Right lobe of liver (tissue), 6 donors: ENCODE measurements around the gene TRIO. TPM values are rescaled to one million over a fixed set of nuclear protein-coding genes. Genes with fewer than 3 reads are reported as not detected.
A peak's percentile ranks its signal among the peaks of the same experiment; 100 is the strongest.
"Not testable (repeated sequence)": the region's sequence is repeated elsewhere in the genome, so short reads cannot be mapped to it uniquely, and the experiment has no call there.

Source experiments
- ATAC-seq, 4 donors: fragments of 200-7000 bp; cut with Tn5 transposase; one replicate each; pipeline ENCODE4 v1.9.1; 2020; ENCODE audit warnings: mild to moderate bottlenecking in 4 of 4, moderate library complexity in 4 of 4
- DNase-seq, 3 donors: peaks; one replicate each; pipeline ENCODE4 v3.0.0-alpha.2; 2020
- H3K27ac ChIP-seq, 3 donors: fragments of 200-600 bp; one replicate each; pipeline ENCODE4 v1.8.0; 2022
- H3K27me3 ChIP-seq, 2 donors: fragments of 200-600 bp; one replicate each; pipeline ENCODE4 v1.8.0; 2022
- H3K36me3 ChIP-seq, 4 donors: fragments of 200-600 bp; sonication (generic) in 1 of 4; one replicate each; pipeline versions ENCODE4 v1.5.1 to v1.8.0; 2017 to 2022; ENCODE audit warnings: control low read depth in 1 of 4
- H3K4me1 ChIP-seq, 4 donors: fragments of 200-600 bp; sonication (generic) in 1 of 4; one replicate each; pipeline versions ENCODE4 v1.5.1 to v1.8.0; 2017 to 2022; ENCODE audit warnings: control low read depth in 1 of 4
- H3K4me3 ChIP-seq, 3 donors: fragments of 200-600 bp; one replicate each; pipeline ENCODE4 v1.8.0; 2022
- H3K9me3 ChIP-seq, 4 donors: fragments of 200-600 bp; sonication (generic) in 1 of 4; one replicate each; pipeline versions ENCODE4 v1.5.1 to v1.8.0; 2017 to 2022; ENCODE audit warnings: control low read depth in 1 of 4
- POLR2A ChIP-seq: fragments of 450-650 bp; IDR thresholded peaks from one replicate; pipeline ENCODE4 v1.6.1; 2017; ENCODE audit warnings: antibody characterized with exemption, mild to moderate bottlenecking
- WGBS: methylation state at CpG from one replicate; pipeline ENCODE4 v1.1.6; 2018; ENCODE audit warnings: low coverage, low lambda C conversion rate; ENCODE audit not compliant: insufficient coverage; ENCODE audit errors: missing lambda C conversion rate; 5-methylcytosine and 5-hydroxymethylcytosine counted together
- intact Hi-C, 2 donors: fragments of 100-400 bp; cut with DNase I; formaldehyde crosslinking; loops; one replicate each; pipeline versions ENCODE4 v1.11.2 to v1.14.1; 2022
- long read RNA-seq: library from polyadenylated mRNA; unstranded; transcript quantifications from one replicate; pipeline ENCODE4 v2.0.0, GENCODE V29; 2019
- total RNA-seq, 6 experiments: library from RNA; depleted of rRNA in 2 of 6; stranded (reverse); fragments of >200 nt in 2 of 6; fragmentation: NEBNext Ultra II Directional in 3 of 6; extraction: Animal tissue kit (Norgen Biotek cat#: 25700) in 3 of 6; gene quantifications; one replicate each; pipeline versions ENCODE4 v1.1.0 to v1.2.4, GENCODE V29; 2016 to 2023
- TF ChIP-seq, protein P1 (sequence below), 4 donors: fragments of 200-600 bp in 3 of 4; fragments of 450-650 bp in 1 of 4; IDR thresholded peaks; one replicate each; pipeline versions ENCODE4 v1.5.1 to v1.8.0; 2016 to 2022; ENCODE audit warnings: antibody characterized with exemption in 4 of 4, mild to moderate bottlenecking in 2 of 4
- donor health status: DM: no; HTN: yes; CAD: no.
- donor health status: DM: no; HTN: no; CAD: no.
- donor health status: DM: no; HTN: no; CAD: no.
- donor health status: DM: no; HTN: yes; CAD: no.
- donor health status: DM: no; HTN: yes; CAD: no.

The TRIO gene
- total RNA-seq, result 10 to 100 TPM; 34.7 to 63.5 (median 50.2) TPM
- long read RNA-seq, partial matches to known transcripts, result 0 of 2 reads
- long read RNA-seq, other reads (novel, unspliced or antisense), result 2 of 2 reads

DNA sequence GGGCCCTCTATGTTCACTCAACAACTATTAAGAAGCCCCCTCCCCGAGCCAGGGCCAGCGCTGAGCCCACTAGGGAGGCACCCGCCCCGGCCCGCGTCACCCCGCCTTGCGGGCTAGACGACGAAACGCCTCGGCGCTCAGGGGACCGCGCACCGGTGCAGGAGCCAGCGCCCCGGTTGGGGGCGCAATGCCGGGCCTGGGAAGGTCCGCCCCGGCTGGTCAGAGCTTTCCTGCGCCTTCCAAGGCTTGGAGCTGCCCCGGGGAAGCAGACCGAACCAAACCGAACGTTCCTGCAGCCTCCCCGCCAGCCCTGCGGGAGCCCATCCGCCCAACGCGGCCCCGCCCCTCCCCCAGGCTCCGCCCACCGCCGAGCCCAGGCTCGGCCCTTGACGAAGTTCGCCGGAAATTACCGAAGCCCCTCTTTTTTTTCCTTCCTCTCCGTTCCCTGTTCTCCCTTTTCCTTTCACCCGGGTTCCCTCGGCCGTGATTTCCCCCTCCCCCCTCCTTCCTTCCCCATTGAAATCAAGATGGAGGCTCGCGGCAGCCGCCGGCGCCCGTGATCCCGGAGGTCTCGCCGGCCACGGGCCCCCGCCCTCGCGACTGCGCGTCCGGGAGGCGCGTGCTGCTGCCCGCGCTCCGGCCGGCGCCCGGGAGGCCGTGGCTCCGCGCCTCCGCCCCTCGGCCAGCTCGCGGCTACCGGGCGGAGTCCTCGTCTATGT is at the start of gene TRIO:
Gene TRIO (plus strand): TSS at position 516 of the 719 bp plus-strand sequence. CDS start 384 bp downstream, outside the sequence.
- Histone ChIP-seq H3K9me3 (no peaks in the 10 kb centered on the region), H3K27me3 (no peaks in the 10 kb centered on the region), H3K36me3 (no peaks in the 10 kb centered on the region), H3K4me1 (peaks cover 0 to 28% (median 12%) of the 10 kb centered on the region in 4 donors), H3K4me3 (peak within 1 kb of the TSS; percentile 72 to 75 (median 73)), H3K27ac (peak within 1 kb of the TSS; percentile 89 to 94 (median 91))
- TF ChIP-seq, protein P1, sequence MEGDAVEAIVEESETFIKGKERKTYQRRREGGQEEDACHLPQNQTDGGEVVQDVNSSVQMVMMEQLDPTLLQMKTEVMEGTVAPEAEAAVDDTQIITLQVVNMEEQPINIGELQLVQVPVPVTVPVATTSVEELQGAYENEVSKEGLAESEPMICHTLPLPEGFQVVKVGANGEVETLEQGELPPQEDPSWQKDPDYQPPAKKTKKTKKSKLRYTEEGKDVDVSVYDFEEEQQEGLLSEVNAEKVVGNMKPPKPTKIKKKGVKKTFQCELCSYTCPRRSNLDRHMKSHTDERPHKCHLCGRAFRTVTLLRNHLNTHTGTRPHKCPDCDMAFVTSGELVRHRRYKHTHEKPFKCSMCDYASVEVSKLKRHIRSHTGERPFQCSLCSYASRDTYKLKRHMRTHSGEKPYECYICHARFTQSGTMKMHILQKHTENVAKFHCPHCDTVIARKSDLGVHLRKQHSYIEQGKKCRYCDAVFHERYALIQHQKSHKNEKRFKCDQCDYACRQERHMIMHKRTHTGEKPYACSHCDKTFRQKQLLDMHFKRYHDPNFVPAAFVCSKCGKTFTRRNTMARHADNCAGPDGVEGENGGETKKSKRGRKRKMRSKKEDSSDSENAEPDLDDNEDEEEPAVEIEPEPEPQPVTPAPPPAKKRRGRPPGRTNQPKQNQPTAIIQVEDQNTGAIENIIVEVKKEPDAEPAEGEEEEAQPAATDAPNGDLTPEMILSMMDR (IDR thresholded peaks at IDR 0.05), result peak; percentile 48 to 58 (median 52)
- peak; percentile 63 for TF ChIP-seq POLR2A
- ATAC-seq (peak; percentile 84 to 89 (median 86)), DNase-seq (peak; percentile 91 to 95 (median 92))
- WGBS, result 1% methylated on average over 34 of the region's 79 CpGs
- intact Hi-C loops, result no loop called here

DNA sequence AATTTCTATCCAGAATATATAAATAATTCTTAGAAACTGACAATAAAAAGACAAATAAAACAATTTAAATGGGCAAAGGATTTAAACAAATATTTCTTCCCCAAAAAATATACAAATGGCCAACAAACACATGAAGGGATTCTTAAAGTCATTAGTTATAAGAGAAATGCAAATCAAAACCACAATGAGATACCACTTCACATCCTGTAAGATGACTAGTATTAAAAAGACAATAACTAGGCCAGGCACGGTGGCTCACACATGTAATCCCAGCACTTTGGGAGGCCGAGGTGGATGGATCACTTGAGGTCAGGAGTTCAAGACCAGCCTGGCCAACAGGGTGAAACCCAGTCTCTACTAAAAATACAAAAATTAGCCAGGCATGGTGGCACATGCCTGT is 45.8 kb upstream of the TRIO start:
- H3K4me1 ChIP-seq, H3K9me3 ChIP-seq, H3K27me3 ChIP-seq, H3K36me3 ChIP-seq, intact Hi-C loops, ATAC-seq, H3K4me3 ChIP-seq, H3K27ac ChIP-seq, DNase-seq: not testable (repeated sequence)
- WGBS, result 60% methylated on average over 1 of the region's 2 CpGs

GRCh38 chr5:14097998-14098471 is 45.1 kb upstream of the TRIO start:
- intact Hi-C loops, result no loop called here

DNA sequence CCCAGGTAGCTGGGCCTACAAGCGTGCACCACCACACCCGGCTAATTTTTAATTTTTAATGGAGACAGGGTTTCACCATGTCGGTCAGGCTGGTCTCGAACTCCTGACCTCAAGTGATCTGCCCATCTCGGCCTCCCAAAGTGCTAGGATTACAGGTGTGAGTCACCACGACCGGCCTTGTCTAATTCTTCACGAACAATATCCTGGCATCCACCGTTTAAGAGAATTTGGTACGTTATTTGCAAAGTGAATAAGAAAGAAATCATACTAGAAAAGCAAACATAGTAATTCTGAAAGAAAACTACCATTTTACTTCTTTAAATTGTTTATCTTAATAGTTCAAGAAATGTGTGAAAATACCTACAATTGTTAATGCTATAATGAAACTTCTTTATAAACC is 42.9 kb upstream of the TRIO start:
- H3K36me3 ChIP-seq, result no peaks in the 10 kb centered on the region
- TF ChIP-seq, protein P1 (IDR thresholded peaks at IDR 0.05), result no peak
- no peak for TF ChIP-seq POLR2A
- WGBS, result 93% methylated on average over 9 of the region's 10 CpGs
- no peak overlapping the region for H3K4me3 ChIP-seq
- no peaks in the 10 kb centered on the region for H3K27me3 ChIP-seq
- ATAC-seq, result no peak
- H3K9me3 ChIP-seq, result no peaks in the 10 kb centered on the region
- intact Hi-C loops, result loop anchor here in 1 of 2 donors (5.0 kb wide), 1 partner anchor 172 kb away; no protein-coding TSS in a partner anchor
- no peak for DNase-seq
- H3K27ac ChIP-seq, result no peak overlapping the region
- H3K4me1 ChIP-seq, result no peaks in the 10 kb centered on the region

More at GRCh38 chr5:14097998-14098471, 45.1 kb upstream of the TRIO start:
- no peak for ATAC-seq
- TF ChIP-seq, protein P1 (IDR thresholded peaks at IDR 0.05), result no peak
- no peak for TF ChIP-seq POLR2A
- no peak for DNase-seq
- Histone ChIP-seq H3K27ac (no peak overlapping the region), H3K27me3 (no peaks in the 10 kb centered on the region), H3K4me1 (no peaks in the 10 kb centered on the region), H3K36me3 (no peaks in the 10 kb centered on the region), H3K9me3 (no peaks in the 10 kb centered on the region), H3K4me3 (no peak overlapping the region)
- WGBS, result 71% methylated on average over 1 of the region's 1 CpG

DNA sequence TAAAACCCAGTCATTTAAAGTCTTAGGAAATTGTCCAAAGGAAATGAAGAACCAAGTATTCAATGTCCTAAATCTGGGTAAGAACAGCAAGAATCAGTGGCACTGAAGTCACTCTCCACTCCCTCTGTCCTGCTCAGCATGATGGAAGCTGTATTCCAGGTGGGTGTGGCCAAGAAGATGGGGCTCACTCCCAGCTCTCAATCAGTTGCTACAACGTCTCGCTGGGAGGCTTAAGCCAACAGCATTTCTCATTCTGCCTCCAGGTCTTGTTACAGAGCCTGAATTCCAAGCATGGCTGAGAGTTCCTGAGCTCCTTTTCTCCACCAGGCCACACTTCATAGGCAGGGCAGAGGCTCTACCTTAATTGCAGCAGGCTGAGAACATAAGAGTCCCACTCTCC is 41.2 kb upstream of the TRIO start:
- Histone ChIP-seq H3K27me3 (no peaks in the 10 kb centered on the region), H3K36me3 (no peaks in the 10 kb centered on the region), H3K9me3 (no peaks in the 10 kb centered on the region), H3K27ac (no peak overlapping the region), H3K4me1 (no peaks in the 10 kb centered on the region), H3K4me3 (no peak overlapping the region)
- no peak for TF ChIP-seq POLR2A
- TF ChIP-seq, protein P1 (IDR thresholded peaks at IDR 0.05), result no peak
- intact Hi-C loops, result loop anchor here in 1 of 2 donors (5.0 kb wide), 1 partner anchor 170 kb away; no protein-coding TSS in a partner anchor
- 100% methylated on average over 1 of the region's 2 CpGs for WGBS
- ATAC-seq, result no peak
- DNase-seq, result no peak
